Neural crest cell (in vitro differentiated cells): ENCODE results near the gene LRRC30. TPM values are rescaled to one million over a fixed set of nuclear protein-coding genes. Genes with fewer than 3 reads are reported as not detected.
"Not testable (repeated sequence)": the region's sequence is repeated elsewhere in the genome, so short reads cannot be mapped to it uniquely, and the experiment has no call there.

ENCODE experiments used
- DNase-seq: peaks from one replicate; pipeline ENCODE4 v3.0.0; 2021; ENCODE audit warnings: low read depth, mixed read lengths, low spot score
- H3K27ac Mint-ChIP-seq: one replicate; pipeline ENCODE4 v1.8.0; 2021; ENCODE audit warnings: mild to moderate bottlenecking, mixed read lengths; ENCODE audit not compliant: unreplicated experiment
- H3K27me3 Mint-ChIP-seq: 2 replicates; pipeline ENCODE4 v1.8.0; 2021; ENCODE audit warnings: low read depth, mild to moderate bottlenecking, mixed read lengths
- H3K36me3 Mint-ChIP-seq: 2 replicates; pipeline ENCODE4 v1.8.0; 2021; ENCODE audit warnings: low read depth, mild to moderate bottlenecking, mixed read lengths
- H3K4me1 Mint-ChIP-seq: 2 replicates; pipeline ENCODE4 v1.8.0; 2021; ENCODE audit warnings: mixed read lengths
- H3K4me3 Mint-ChIP-seq: one replicate; pipeline ENCODE4 v1.8.0; 2021; ENCODE audit warnings: mild to moderate bottlenecking, mixed read lengths
- H3K9me3 Mint-ChIP-seq: 2 replicates; pipeline ENCODE4 v1.8.0; 2021; ENCODE audit warnings: mixed read lengths
- CTCF ChIP-seq: fragments of 200-600 bp; sonication (generic); conservative IDR thresholded peaks from 2 replicates; pipeline ENCODE4 v1.5.0; 2021; ENCODE audit warnings: antibody characterized with exemption, mild to moderate bottlenecking
- total RNA-seq: library from RNA; stranded (reverse); gene quantifications from 2 replicates; pipeline ENCODE4 v1.2.1, GENCODE V29; 2021

Gene LRRC30
- total RNA-seq, 1 donor from 2014 or later, result not detected

GRCh38 chr18:7196421-7196820 lies 34.5 kb upstream of the LRRC30 start:
- Mint-ChIP-seq H3K27me3 (no peaks in the 10 kb centered on the region), H3K36me3 (no peaks in the 10 kb centered on the region), H3K4me3 (no peak overlapping the region), H3K27ac (no peak overlapping the region), H3K4me1 (peaks cover 14% of the 10 kb centered on the region), H3K9me3 (no peaks in the 10 kb centered on the region)
- TF ChIP-seq CTCF, result no peak
- DNase-seq, result no peak

DNA sequence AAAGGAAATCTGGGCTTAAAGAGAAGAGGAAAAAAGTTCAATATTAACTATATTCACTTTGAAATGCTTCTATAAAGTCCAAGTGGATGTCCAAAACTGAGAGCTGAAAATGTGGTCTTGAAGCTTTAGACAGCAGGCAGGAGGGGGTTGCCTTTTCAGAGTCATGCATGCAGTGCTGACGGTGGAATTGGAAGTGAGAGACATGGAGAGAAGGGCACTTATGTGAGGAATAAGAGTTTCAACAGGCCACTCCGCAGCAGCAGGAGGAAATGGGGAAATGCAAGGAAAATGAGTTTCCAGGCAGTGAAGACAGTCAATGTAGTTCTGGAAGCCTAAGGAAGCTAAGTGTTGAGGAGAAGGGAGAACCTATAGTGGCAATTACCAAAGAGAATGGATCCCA lies 33.0 kb upstream of the LRRC30 start:
- Mint-ChIP-seq H3K27me3 (no peaks in the 10 kb centered on the region), H3K4me1 (peaks cover 22% of the 10 kb centered on the region), H3K36me3 (no peaks in the 10 kb centered on the region), H3K9me3 (no peaks in the 10 kb centered on the region), H3K27ac (no peak overlapping the region), H3K4me3 (no peak overlapping the region)
- TF ChIP-seq CTCF, result no peak
- DNase-seq, result no peak

GRCh38 chr18:7198326-7198725 lies 32.6 kb upstream of the LRRC30 start:
- no peaks in the 10 kb centered on the region for H3K27me3 Mint-ChIP-seq
- H3K36me3 Mint-ChIP-seq, result no peaks in the 10 kb centered on the region
- no peak overlapping the region for H3K4me3 Mint-ChIP-seq
- no peaks in the 10 kb centered on the region for H3K9me3 Mint-ChIP-seq
- peaks cover 26% of the 10 kb centered on the region for H3K4me1 Mint-ChIP-seq
- no peak overlapping the region for H3K27ac Mint-ChIP-seq
- no peak for DNase-seq
- TF ChIP-seq CTCF, result no peak

DNA sequence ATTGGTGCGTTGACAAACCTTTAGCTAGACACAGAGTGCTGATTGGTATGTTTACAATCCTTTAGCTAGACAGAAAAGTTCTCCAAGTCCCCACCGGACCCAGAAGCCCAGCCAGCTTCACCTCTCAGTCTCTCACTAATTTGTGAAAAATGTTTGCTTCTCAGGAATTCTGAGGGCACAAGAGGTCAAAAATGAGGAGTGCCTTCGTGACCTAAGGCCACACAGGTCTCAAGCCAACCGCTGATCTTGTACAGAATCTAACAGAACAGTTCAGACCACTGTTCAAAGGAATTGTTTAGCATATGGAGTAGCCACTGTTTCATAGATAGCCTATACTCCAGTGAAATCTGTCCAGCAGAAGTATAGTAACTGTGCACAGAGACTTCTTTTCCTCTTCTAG lies 29.8 kb upstream of the LRRC30 start:
- no peak for TF ChIP-seq CTCF
- Mint-ChIP-seq H3K4me1 (peaks cover 25% of the 10 kb centered on the region), H3K9me3 (no peaks in the 10 kb centered on the region), H3K27ac (no peak overlapping the region), H3K4me3 (no peak overlapping the region), H3K36me3 (no peaks in the 10 kb centered on the region), H3K27me3 (no peaks in the 10 kb centered on the region)
- DNase-seq, result no peak

DNA sequence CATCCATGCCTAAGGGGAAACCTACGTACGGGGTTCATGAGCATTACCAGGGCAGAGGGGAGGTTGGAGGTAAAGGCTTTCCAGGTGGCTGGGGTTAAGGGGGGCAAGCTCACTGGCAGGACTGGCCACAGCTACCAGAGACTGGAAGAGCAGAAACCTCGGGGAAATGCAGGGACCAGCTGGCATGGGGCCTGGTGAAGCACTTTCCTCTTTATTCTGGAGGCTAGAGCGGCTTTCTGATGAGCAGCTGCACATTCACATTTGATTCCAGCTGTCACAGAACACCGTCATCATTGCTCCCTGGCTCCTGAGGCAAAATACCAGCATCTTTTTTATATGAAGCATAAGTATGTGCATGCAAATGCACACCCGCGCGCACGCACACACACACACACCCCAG lies 28.7 kb upstream of the LRRC30 start:
- H3K27ac Mint-ChIP-seq, result no peak overlapping the region
- H3K4me1 Mint-ChIP-seq, result peaks cover 29% of the 10 kb centered on the region
- no peak overlapping the region for H3K4me3 Mint-ChIP-seq
- no peak for DNase-seq
- H3K27me3 Mint-ChIP-seq, result no peaks in the 10 kb centered on the region
- H3K36me3 Mint-ChIP-seq, result no peaks in the 10 kb centered on the region
- no peak for TF ChIP-seq CTCF
- H3K9me3 Mint-ChIP-seq, result no peaks in the 10 kb centered on the region

GRCh38 chr18:7203601-7204000 lies 27.3 kb upstream of the LRRC30 start:
- DNase-seq, H3K9me3 Mint-ChIP-seq, H3K4me3 Mint-ChIP-seq, H3K36me3 Mint-ChIP-seq, H3K27me3 Mint-ChIP-seq, H3K27ac Mint-ChIP-seq: not testable (repeated sequence)
- peaks cover 42% of the 10 kb centered on the region for H3K4me1 Mint-ChIP-seq
